ENCODE data around the gene EIF4A3. TPM values are rescaled to one million over a fixed set of nuclear protein-coding genes. Genes with fewer than 3 reads are reported as not detected.

EIF4A3 gene
- total RNA-seq, 1 donor from 2014 or later, result 78.9 TPM

GRCh38 chr17:80103449-80104085 is 43.4 kb downstream of the EIF4A3 start:
- H3K27me3 ChIP-seq, result no peaks in the 10 kb centered on the region
- H3K36me3 ChIP-seq, result peaks cover 0 to 4% of the 10 kb centered on the region in 2 donors
- peaks cover 3 to 7% of the 10 kb centered on the region in 2 donors for H3K4me1 ChIP-seq
- no peak overlapping the region for H3K27ac ChIP-seq
- H3K4me3 ChIP-seq, result no peak overlapping the region
- no peaks in the 10 kb centered on the region for H3K9me3 ChIP-seq
- no peak for TF ChIP-seq CTCF (IDR thresholded peaks at IDR 0.05)
- intact Hi-C loops (cut with DNase I), result loop anchor here (5.0 kb wide), 3 partner anchors 66 to 266 kb away; partner anchors contain the start of genes CBX4, CCDC40, RNF213 and TBC1D16
- DNase-seq (ENCODE audit: low spot score in 2 of 2), result no peak

GRCh38 chr17:80102664-80103448 is 44.1 kb downstream of the EIF4A3 start:
- Histone ChIP-seq H3K9me3 (no peaks in the 10 kb centered on the region), H3K27me3 (no peaks in the 10 kb centered on the region), H3K36me3 (no peaks in the 10 kb centered on the region), H3K4me3 (peak overlapping the region in 1 of 2 donors; percentile 98), H3K4me1 (peaks cover 3 to 7% of the 10 kb centered on the region in 2 donors), H3K27ac (no peak overlapping the region)
- intact Hi-C loops (cut with DNase I), result loop anchor here (5.0 kb wide), 3 partner anchors 66 to 266 kb away; partner anchors contain the start of genes CBX4, CCDC40, RNF213 and TBC1D16
- TF ChIP-seq CTCF (IDR thresholded peaks at IDR 0.05), result no peak
- DNase-seq (ENCODE audit: low spot score in 2 of 2), result no peak

GRCh38 chr17:80101946-80102663 is 44.8 kb downstream of the EIF4A3 start:
- Histone ChIP-seq H3K4me3 (peak overlapping the region; percentile 80 to 98), H3K4me1 (peaks cover 3 to 7% of the 10 kb centered on the region in 2 donors), H3K9me3 (no peaks in the 10 kb centered on the region), H3K27me3 (no peaks in the 10 kb centered on the region), H3K36me3 (no peaks in the 10 kb centered on the region), H3K27ac (peak overlapping the region; percentile 59 to 93)
- no peak for TF ChIP-seq CTCF (IDR thresholded peaks at IDR 0.05)
- DNase-seq (ENCODE audit: low spot score in 2 of 2), result no peak
- intact Hi-C loops (cut with DNase I), result loop anchor here (1.0 to 5.0 kb wide), 4 partner anchors 45 to 265 kb away; partner anchors contain the start of genes CBX4, CCDC40, EIF4A3 and RNF213

- no peaks in the 10 kb centered on the region for H3K9me3 ChIP-seq
Measured at GRCh38 chr17:80101011-80101945, 45.6 kb downstream of the EIF4A3 start, which contains the start of gene GAA. TSS of gene GAA (plus strand) at chr17:80101581. CDS start at chr17:80104587, 3,006 bp downstream.

More at GRCh38 chr17:80101011-80101945, 45.6 kb downstream of the EIF4A3 start, which contains the start of gene GAA:
- DNase-seq (ENCODE audit: low spot score in 2 of 2), result peak; percentile 24 to 89
- Histone ChIP-seq H3K27ac (peak within 1 kb of the TSS; percentile 81 to 93), H3K36me3 (no peaks in the 10 kb centered on the region), H3K4me3 (peak within 1 kb of the TSS; percentile 80 to 98), H3K4me1 (peaks cover 3 to 7% of the 10 kb centered on the region in 2 donors), H3K27me3 (no peaks in the 10 kb centered on the region)
- intact Hi-C loops (cut with DNase I), result loop anchor here (1.0 to 5.0 kb wide), 4 partner anchors 46 to 264 kb away; partner anchors contain the start of genes CBX4, CCDC40, EIF4A3 and RNF213
- peak; percentile 41 to 95 (median 66) for TF ChIP-seq CTCF (IDR thresholded peaks at IDR 0.05)
